ENCODE measurements around the gene DNAJC4.

GRCh38 chr11:64202992-64203391 is 27.4 kb upstream of the DNAJC4 start:
- TF ChIP-seq POLR2A (IDR thresholded peaks at IDR 0.05), result no peak
- no peak for TF ChIP-seq CTCF (IDR thresholded peaks at IDR 0.05)

Data from prostate gland (tissue), 2 donors.